GM18502 (cell line): ENCODE results near the gene SWAP70.

Experiments
- ATAC-seq: cut with Tn5 transposase; IDR thresholded peaks from one replicate; pipeline ENCODE4 v1.9.1; 2021; ENCODE audit warnings: mild to moderate bottlenecking; ENCODE audit not compliant: unreplicated experiment, poor library complexity

The SWAP70 gene

GRCh38 chr11:9747229-9747628 lies 83.4 kb downstream of the SWAP70 start:
- ATAC-seq, result no peak

- no peak for ATAC-seq
Measured at GRCh38 chr11:9747828-9748227, 84.0 kb downstream of the SWAP70 start.

GRCh38 chr11:9748361-9748970 lies 84.6 kb downstream of the SWAP70 start:
- ATAC-seq, result peak; percentile 68

GRCh38 chr11:9750551-9750950 lies 86.7 kb downstream of the SWAP70 start:
- ATAC-seq, result no peak

GRCh38 chr11:9752091-9752490 lies 88.2 kb downstream of the SWAP70 start:
- ATAC-seq, result no peak

GRCh38 chr11:9753021-9753420 lies 89.1 kb downstream of the SWAP70 start:
- ATAC-seq, result no peak

GRCh38 chr11:9754010-9754471 lies 90.2 kb downstream of the SWAP70 start:
- no peak for ATAC-seq

- no peak for ATAC-seq
Measured at GRCh38 chr11:9755561-9756185, 91.8 kb downstream of the SWAP70 start.

- ATAC-seq, result no peak
Measured at GRCh38 chr11:9756461-9756860, 92.6 kb downstream of the SWAP70 start.

- no peak for ATAC-seq
Measured at GRCh38 chr11:9756878-9757277, 93.0 kb downstream of the SWAP70 start.

GRCh38 chr11:9757809-9758636 lies 94.1 kb downstream of the SWAP70 start:
- ATAC-seq, result peak; percentile 66

GRCh38 chr11:9758637-9759518 lies 95.0 kb downstream of the SWAP70 start:
- ATAC-seq, result peak; percentile 28

GRCh38 chr11:9759519-9760192 lies 95.8 kb downstream of the SWAP70 start:
- peak; percentile 51 for ATAC-seq

GRCh38 chr11:9760193-9760575 lies 96.3 kb downstream of the SWAP70 start:
- ATAC-seq, result no peak

GRCh38 chr11:9761441-9761945 lies 97.6 kb downstream of the SWAP70 start:
- ATAC-seq, result no peak

GRCh38 chr11:9762531-9762930 lies 98.7 kb downstream of the SWAP70 start:
- ATAC-seq, result no peak

GRCh38 chr11:9763301-9763700 lies 99.4 kb downstream of the SWAP70 start:
- no peak for ATAC-seq

- ATAC-seq, result peak; percentile 51
Measured at GRCh38 chr11:9765320-9766101, 101.6 kb downstream of the SWAP70 start.

- no peak for ATAC-seq
Measured at GRCh38 chr11:9769621-9770020, 105.7 kb downstream of the SWAP70 start.
